Thyroid gland (tissue), 4 donors: ENCODE data around the gene DNAJC17.

Source experiments
- CTCF ChIP-seq, 6 experiments: fragments of 200-600 bp in 3 of 6; fragments of 450-650 bp in 3 of 6; sonication (generic) in 3 of 6; IDR thresholded peaks; one replicate each; pipeline ENCODE4 v1.5.1; 2016 to 2019; ENCODE audit warnings: antibody characterized with exemption in 6 of 6, mild to moderate bottlenecking in 2 of 6, inconsistent platforms in 1 of 6, moderate library complexity in 1 of 6
- POLR2A ChIP-seq, 2 donors: fragments of 450-650 bp; IDR thresholded peaks; one replicate each; pipeline ENCODE4 v1.6.1; 2017; ENCODE audit warnings: antibody characterized with exemption in 2 of 2, mild to moderate bottlenecking in 2 of 2, moderate library complexity in 1 of 2

- no peak for TF ChIP-seq POLR2A (IDR thresholded peaks at IDR 0.05)
- no peak for TF ChIP-seq CTCF (IDR thresholded peaks at IDR 0.05)
Observed at GRCh38 chr15:40832903-40833302, 25.6 kb upstream of the DNAJC17 start.
